K562 (cell line): ENCODE measurements around the gene OR7C1.

Experiments
- ATF6 ChIP-seq: sonication (generic); formaldehyde crosslinking; IDR thresholded peaks from 2 replicates; pipeline ENCODE4 v1.4.0; 2020; ENCODE audit warnings: mild to moderate bottlenecking, missing genetic modification reagents
- CTCF ChIP-seq, 3 experiments: IDR thresholded peaks in 2 of 3; conservative IDR thresholded peaks in 1 of 3; 2 replicates each; pipeline ENCODE4 v1.5.1; 2011 to 2012; ENCODE audit warnings: low read length in 3 of 3, mild to moderate bottlenecking in 3 of 3, control low read depth in 2 of 3, improper control_type of control experiment in 1 of 3, inconsistent platforms in 1 of 3, low read depth in 1 of 3, mixed read lengths in 1 of 3, moderate library complexity in 1 of 3; ENCODE audit not compliant: insufficient read depth in 2 of 3
- DPF2 ChIP-seq: fragments of 450-650 bp; IDR thresholded peaks from 2 replicates; pipeline ENCODE4 v1.6.1; 2016
- EZH2 ChIP-seq: IDR thresholded peaks from 2 replicates; pipeline ENCODE4 v1.6.1; 2012; ENCODE audit warnings: low read depth, mild to moderate bottlenecking, inconsistent platforms, low read length, borderline replicate concordance
- FOXK2 ChIP-seq, 2 experiments: fragments of 450-650 bp; IDR thresholded peaks in 1 of 2; conservative IDR thresholded peaks in 1 of 2; 2 replicates each; pipeline ENCODE4 v1.6.1; 2016; ENCODE audit warnings: low read depth in 2 of 2, mild to moderate bottlenecking in 1 of 2
- IFI16 ChIP-seq: fragments of 250-450 bp; sonication (Bioruptor Pico); IDR thresholded peaks from 2 replicates; pipeline ENCODE4 v2.1.2; 2022; ENCODE audit warnings: mild to moderate bottlenecking, inconsistent platforms
- LEF1 ChIP-seq: fragments of 450-650 bp; IDR thresholded peaks from 2 replicates; pipeline ENCODE4 v1.6.1; 2016; ENCODE audit warnings: mild to moderate bottlenecking
- MAFF ChIP-seq: IDR thresholded peaks from 2 replicates; pipeline ENCODE4 v1.6.1; 2012; ENCODE audit warnings: low read length, improper control_type of control experiment
- MBD1 ChIP-seq: fragments of 250-450 bp; sonication (Bioruptor Pico); IDR thresholded peaks from 2 replicates; pipeline ENCODE4 v1.8.0; 2022; ENCODE audit warnings: inconsistent platforms
- NR0B1 ChIP-seq: fragments of 450-650 bp; IDR thresholded peaks from one replicate; pipeline ENCODE4 v1.6.1; 2018; ENCODE audit warnings: mild to moderate bottlenecking, moderate library complexity; ENCODE audit not compliant: partially characterized antibody
- PHF20 ChIP-seq: fragments of 450-650 bp; IDR thresholded peaks from 2 replicates; pipeline ENCODE4 v1.6.1; 2018; ENCODE audit not compliant: partially characterized antibody
- RCOR1 ChIP-seq, 2 experiments: IDR thresholded peaks; 2 replicates each; pipeline ENCODE4 v1.6.1; 2012; ENCODE audit warnings: low read depth in 2 of 2, low read length in 2 of 2, borderline replicate concordance in 1 of 2, improper control_type of control experiment in 1 of 2
- STAT6 ChIP-seq: sonication (generic); formaldehyde crosslinking; IDR thresholded peaks from 2 replicates; pipeline ENCODE4 v1.8.1; 2023; ENCODE audit warnings: mild to moderate bottlenecking, missing genetic modification reagents
- TRIM24 ChIP-seq, 2 experiments: fragments of 450-650 bp; IDR thresholded peaks; 2 replicates each; pipeline ENCODE4 v1.6.1; 2016

DNA sequence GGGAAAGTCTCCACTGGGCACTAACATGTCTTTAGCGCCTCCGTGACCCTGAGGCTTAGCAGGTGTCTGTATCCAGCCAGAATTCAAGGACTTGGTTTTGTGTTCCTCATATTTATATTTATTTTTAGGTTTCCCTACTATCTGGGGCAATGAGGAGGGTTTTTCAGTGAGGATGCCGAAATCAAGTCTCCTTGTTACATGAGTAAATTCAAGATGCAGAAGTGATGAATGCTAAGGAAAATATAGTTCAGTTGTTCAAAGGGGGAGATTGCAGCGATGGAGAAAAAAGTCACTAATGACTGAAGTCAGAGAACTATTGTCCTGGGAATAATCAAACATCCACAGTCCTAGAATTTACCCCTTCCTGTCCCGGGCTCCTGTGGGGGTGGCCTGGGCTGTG, 55.8 kb downstream of the OR7C1 start:
- no peak for TF ChIP-seq CTCF (IDR thresholded peaks at IDR 0.05 in 2 of 3, conservative IDR thresholded peaks at IDR 0.05 in 1 of 3; ENCODE audit: insufficient read depth in 2 of 3, low read depth in 1 of 3, low read length in 3 of 3)
- no peak for TF ChIP-seq RCOR1 (IDR thresholded peaks at IDR 0.05; ENCODE audit: borderline replicate concordance in 1 of 2, low read depth in 2 of 2, low read length in 2 of 2)
- TF ChIP-seq MAFF, result no peak
- no peak for TF ChIP-seq DPF2
- no peak for TF ChIP-seq STAT6 (CRISPR knock-in tag)
- no peak for TF ChIP-seq FOXK2 (conservative IDR thresholded peaks at IDR 0.05 in 1 of 2, IDR thresholded peaks at IDR 0.05 in 1 of 2; ENCODE audit: low read depth in 2 of 2)
- TF ChIP-seq PHF20, result no peak
- TF ChIP-seq MBD1 (CRISPR knock-in tag), result no peak
- no peak for TF ChIP-seq TRIM24 (IDR thresholded peaks at IDR 0.05)
- no peak for TF ChIP-seq LEF1
- no peak for TF ChIP-seq IFI16 (CRISPR knock-in tag)
- no peak for TF ChIP-seq ATF6 (CRISPR knock-in tag)
- no peak for TF ChIP-seq EZH2
- TF ChIP-seq NR0B1, result no peak
